K562 (cell line): ENCODE results near the gene RSPH10B. TPM values are rescaled to one million over a fixed set of nuclear protein-coding genes. Genes with fewer than 3 reads are reported as not detected.

ENCODE experiments used
- ATAC-seq: fragments of 200-7000 bp; cut with Tn5 transposase; 3 replicates; pipeline ENCODE4 v1.9.1; 2020; ENCODE audit warnings: moderate library complexity
- BruUV-seq: library from RNA; stranded (reverse); fragments of 400-500 nt; replicated peaks from 2 replicates; lab custom pipeline; 2021; lab: Mats Ljungman, UMichigan
- CTCF ChIA-PET: fragments of 300-600 bp; formaldehyde crosslinking; extraction: SDS; loops from one replicate; lab custom pipeline; 2021; ENCODE audit warnings: low intra/inter-chr PET ratio; lab: Yijun Ruan, JAX
- POLR2A ChIA-PET: fragments of 300-600, 350-650 bp; sonication (Branson Sonifier 250); formaldehyde crosslinking; extraction: SDS; loops from one replicate; lab custom pipeline; 2021; ENCODE audit warnings: antibody characterized with exemption, inconsistent platforms; lab: Yijun Ruan, JAX
- DNase-seq, 4 experiments: peaks; one replicate each; pipeline versions ENCODE4 v3.0.0 to v3.0.0-alpha.2; 2011 to 2018; ENCODE audit warnings: low spot score in 3 of 4, mixed read lengths in 3 of 4; ENCODE audit errors: extremely low read depth in 1 of 4
- FAIRE-seq: peaks from 2 replicates; lab custom pipeline; 2011; peaks lifted over from hg19 to GRCh38; lab: Jason Lieb, UNC
- H2AFZ ChIP-seq: 2 replicates; pipeline ENCODE4 v1.6.0; 2011; ENCODE audit warnings: low read depth, low read length, control low read depth, inconsistent platforms
- H3K27ac ChIP-seq: fragments of 200-600 bp; 3 replicates; pipeline ENCODE4 v1.8.0; 2011; ENCODE audit warnings: low read depth, mild to moderate bottlenecking, control low read depth, inconsistent platforms, low read length, moderate library complexity, mixed read lengths; ENCODE audit errors: extremely low read depth
- H3K27me3 ChIP-seq, 2 experiments: fragments of 300-600 bp in 1 of 2; 2 replicates in 1 of 2; 3 replicates in 1 of 2; pipeline versions ENCODE4 v1.6.0 to v1.8.0; 2011; ENCODE audit warnings: inconsistent platforms in 2 of 2, low read length in 2 of 2, mild to moderate bottlenecking in 1 of 2, mixed read lengths in 1 of 2, moderate library complexity in 1 of 2; ENCODE audit not compliant: control insufficient read depth in 2 of 2, insufficient read depth in 2 of 2
- H3K36me3 ChIP-seq: fragments of 300-600 bp; 3 replicates; pipeline ENCODE4 v1.8.0; 2011; ENCODE audit warnings: mild to moderate bottlenecking, low read length, inconsistent platforms; ENCODE audit not compliant: control insufficient read depth, insufficient read depth
- H3K4me1 ChIP-seq, 2 experiments: fragments of 200-600 bp in 1 of 2; replicated peaks in 1 of 2; 2 replicates in 1 of 2; 3 replicates in 1 of 2; pipeline versions ENCODE4 v1.5.1 to v1.8.0; 2011; ENCODE audit warnings: inconsistent platforms in 2 of 2, low read length in 2 of 2, mild to moderate bottlenecking in 1 of 2, mixed read lengths in 1 of 2, moderate library complexity in 1 of 2; ENCODE audit not compliant: control insufficient read depth in 2 of 2, insufficient read depth in 2 of 2
- H3K4me2 ChIP-seq: 2 replicates; pipeline ENCODE4 v1.6.1; 2011; ENCODE audit warnings: low read length, control low read depth, inconsistent platforms, mixed read lengths; ENCODE audit not compliant: insufficient read depth
- H3K4me3 ChIP-seq: fragments of 200-600 bp; sonication (generic), shearing (Covaris generic); 2 replicates; pipeline ENCODE4 v1.5.1; 2016; ENCODE audit warnings: control low read depth, inconsistent platforms
- H3K79me2 ChIP-seq: fragments of 200-600 bp; 3 replicates; pipeline ENCODE4 v1.8.0; 2011; ENCODE audit warnings: low read length, inconsistent platforms; ENCODE audit not compliant: control insufficient read depth, insufficient read depth
- H3K9ac ChIP-seq, 2 experiments: 2 replicates each; pipeline versions ENCODE4 v1.6.0 to v1.6.1; 2011; ENCODE audit warnings: low read depth in 2 of 2, low read length in 2 of 2, control low read depth in 1 of 2, inconsistent platforms in 1 of 2, mild to moderate bottlenecking in 1 of 2, mixed read lengths in 1 of 2; ENCODE audit not compliant: insufficient read depth in 1 of 2
- H3K9me1 ChIP-seq: one replicate; pipeline ENCODE4 v1.6.0; 2011; ENCODE audit warnings: inconsistent platforms, mild to moderate bottlenecking, low read length, moderate library complexity; ENCODE audit not compliant: control insufficient read depth, insufficient read depth
- H3K9me3 ChIP-seq: replicated peaks from 2 replicates; pipeline ENCODE4 v1.5.1; 2011; ENCODE audit warnings: low read depth, low read length, inconsistent platforms; ENCODE audit not compliant: control insufficient read depth, insufficient read depth
- H4K20me1 ChIP-seq: replicated peaks from 2 replicates; pipeline ENCODE4 v1.6.1; 2011; ENCODE audit warnings: low read length, inconsistent platforms, mixed read lengths; ENCODE audit not compliant: control insufficient read depth, insufficient read depth
- EZH2 ChIP-seq: IDR thresholded peaks from 2 replicates; pipeline ENCODE4 v1.6.1; 2012; ENCODE audit warnings: low read depth, mild to moderate bottlenecking, inconsistent platforms, low read length, borderline replicate concordance
- HOXB6 ChIP-seq: fragments of 250-450 bp; sonication (Bioruptor Pico); IDR thresholded peaks from 2 replicates; pipeline ENCODE4 v1.5.1; 2022; ENCODE audit warnings: mild to moderate bottlenecking, borderline replicate concordance
- POLR2AphosphoS2 ChIP-seq: IDR thresholded peaks from 2 replicates; pipeline ENCODE4 v1.6.1; 2012; ENCODE audit warnings: low read length, improper control_type of control experiment
- RBBP5 ChIP-seq: fragments of 200-600 bp; sonication (generic); IDR thresholded peaks from 2 replicates; pipeline ENCODE4 v1.6.1; 2012; ENCODE audit warnings: borderline replicate concordance, mild to moderate bottlenecking, low read length, control low read depth, inconsistent platforms; ENCODE audit not compliant: insufficient read depth, poor library complexity, severe bottlenecking
- RUNX1 ChIP-seq: sonication (generic); IDR thresholded peaks from 2 replicates; pipeline ENCODE4 v1.6.1; 2016; ENCODE audit warnings: antibody characterized with exemption, low read depth
- SMARCA5 ChIP-seq: fragments of 450-650 bp; IDR thresholded peaks from 2 replicates; pipeline ENCODE4 v1.6.1; 2016
- TFAM ChIP-seq: fragments of 250-450 bp; sonication (Bioruptor Pico); conservative IDR thresholded peaks from 2 replicates; pipeline ENCODE4 v1.5.0; 2021; ENCODE audit warnings: mild to moderate bottlenecking, moderate library complexity
- TOE1 ChIP-seq, 2 experiments: fragments of 450-650 bp in 1 of 2; sonication (generic) in 1 of 2; formaldehyde crosslinking in 1 of 2; IDR thresholded peaks; 2 replicates each; pipeline versions ENCODE4 v1.7.1 to v1.8.0; 2016 to 2022; ENCODE audit warnings: borderline replicate concordance in 2 of 2, mild to moderate bottlenecking in 2 of 2, antibody characterized with exemption in 1 of 2, inconsistent platforms in 1 of 2, low read depth in 1 of 2, missing genetic modification reagents in 1 of 2, moderate library complexity in 1 of 2
- ZNF224 ChIP-seq: sonication (generic); formaldehyde crosslinking; IDR thresholded peaks from 2 replicates; pipeline ENCODE4 v1.8.0; 2022; ENCODE audit warnings: mild to moderate bottlenecking, missing genetic modification reagents
- ZNF282 ChIP-seq: sonication (generic); formaldehyde crosslinking; IDR thresholded peaks from 2 replicates; pipeline ENCODE4 v1.8.1; 2023; ENCODE audit warnings: missing genetic modification reagents
- ZNF584 ChIP-seq: fragments of 200-800 bp; sonication (Bioruptor generic); IDR thresholded peaks from 2 replicates; pipeline ENCODE4 v1.6.1; 2016; ENCODE audit warnings: low read depth, mild to moderate bottlenecking, missing genetic modification characterization, missing compliant biosample characterization
- ZNF586 ChIP-seq: fragments of 450-650 bp; formaldehyde crosslinking; conservative IDR thresholded peaks from 2 replicates; pipeline ENCODE4 v1.4.0; 2020; ENCODE audit warnings: mild to moderate bottlenecking, moderate library complexity
- WGBS: fragments of 100-300 bp; shearing (Covaris generic); methylation state at CpG from one replicate; pipeline ENCODE4 v1.1.6; 2016; ENCODE audit warnings: low coverage, mixed read lengths; ENCODE audit not compliant: insufficient coverage; ENCODE audit errors: missing lambda C conversion rate; 5-methylcytosine and 5-hydroxymethylcytosine counted together
- in situ Hi-C: fragments of 300-500 bp; cut with MboI; formaldehyde crosslinking; loops from 4 replicates; pipeline ENCODE4 v1.15.0; 2018; ENCODE audit warnings: inconsistent platforms, mixed read lengths
- intact Hi-C: fragments of 100-400 bp; cut with micrococcal nuclease; formaldehyde crosslinking; loops from 2 replicates; pipeline ENCODE4 v1.14.2; 2022
- polyA plus RNA-seq, 8 experiments: library from polyadenylated mRNA; depleted of rRNA in 4 of 8; stranded (reverse) in 5 of 8; unstranded in 3 of 8; fragments of >200 nt; fragmentation: Nextera tagmentation in 2 of 8; fragmentation: Illumina TruSeq in 1 of 8; extraction: Ambion mirVana in 2 of 8; extraction: Trizol in 1 of 8; gene quantifications; 2 replicates each; pipeline versions ENCODE4 v1.2.1 to v1.2.3, GENCODE V29; 2011 to 2014; ENCODE audit warnings: inconsistent platforms in 1 of 8, missing spikeins in 1 of 8
- total RNA-seq, 7 experiments: library from RNA; depleted of rRNA in 6 of 7; stranded (reverse); fragments of >200 nt in 6 of 7; fragmentation: Illumina TruSeq in 2 of 7; extraction: Trizol in 2 of 7; gene quantifications; 2 replicates each; pipeline versions ENCODE4 v1.2.1 to v1.2.3, GENCODE V29; 2011 to 2021; ENCODE audit warnings: low replicate concordance in 1 of 7
- TF ChIP-seq, protein P1 (sequence below): fragments of 150-350 bp; conservative IDR thresholded peaks from 2 replicates; pipeline ENCODE4 v1.6.1; 2014; ENCODE audit warnings: low read length
- TF ChIP-seq, protein P2 (sequence below): sonication (generic); formaldehyde crosslinking; IDR thresholded peaks from 2 replicates; pipeline ENCODE4 v1.8.1; 2023; ENCODE audit warnings: missing genetic modification reagents, mild to moderate bottlenecking, borderline replicate concordance

Gene RSPH10B
- total and polyA plus RNA-seq, 9 of the 15 experiments (the other 6 are each of a cell fraction or from before 2014, with no cell fraction given): 0.01 to 0.09 TPM; not detected in 7

DNA sequence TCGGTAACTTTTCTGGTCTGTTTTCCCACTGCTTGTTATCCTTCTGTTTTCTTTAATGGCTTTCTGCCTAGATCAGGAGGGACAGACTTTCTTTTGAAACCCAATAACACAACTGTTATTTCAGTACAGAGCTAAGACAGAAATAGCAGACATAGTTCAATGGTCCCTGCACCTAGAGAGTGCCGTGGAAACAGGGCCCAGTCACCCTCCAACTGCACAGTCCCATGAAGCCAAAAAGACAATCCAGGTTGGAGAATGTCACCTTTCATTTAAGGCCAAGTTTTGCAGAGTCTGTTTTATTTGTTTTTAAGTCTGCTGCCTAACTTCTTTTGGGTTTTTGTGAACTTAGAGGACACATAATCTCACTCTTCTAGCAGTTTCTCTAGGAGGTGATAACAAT lies 41.1 kb upstream of the RSPH10B start:
- no peaks in the 10 kb centered on the region for H3K9me3 ChIP-seq
- no peak overlapping the region for H3K27ac ChIP-seq
- ChIA-PET CTCF (no interaction called here), POLR2A (interaction anchor here (1.4 kb wide), 1 partner anchor 9 kb away, joined by 6 read pairs; no protein-coding TSS in a partner anchor)
- intact Hi-C loops: no loop called here
- H3K4me3 ChIP-seq: no peak overlapping the region
- no TSS peak for BruUV-seq
- no peaks in the 10 kb centered on the region for H3K27me3 ChIP-seq
- no peak for ATAC-seq
- FAIRE-seq: no peak
- no peak overlapping the region for H3K4me2 ChIP-seq
- peaks cover 56% of the 10 kb centered on the region for H3K79me2 ChIP-seq
- WGBS: 84% methylated on average over 2 of the region's 2 CpGs
- no peaks in the 10 kb centered on the region for H3K9me1 ChIP-seq
- no peaks in the 10 kb centered on the region for H4K20me1 ChIP-seq
- peak overlapping the region in 1 of 2 experiments; percentile 75; a peak in 1 of 4 replicates for H3K9ac ChIP-seq
- peaks cover 51% of the 10 kb centered on the region for H3K36me3 ChIP-seq
- in situ Hi-C loops: no loop called here
- peaks cover 17 to 23% of the 10 kb centered on the region in 2 experiments; a peak in 4 of 5 replicates for H3K4me1 ChIP-seq
- H2AFZ ChIP-seq: no peak overlapping the region
- no peak for TF ChIP-seq POLR2AphosphoS2
- TF ChIP-seq ZNF586 (CRISPR knock-in tag): no peak
- no peak for TF ChIP-seq HOXB6
- no peak for TF ChIP-seq RBBP5
- TF ChIP-seq TFAM (CRISPR knock-in tag): no peak
- TF ChIP-seq ZNF224 (CRISPR knock-in tag): no peak
- TF ChIP-seq, protein P1, sequence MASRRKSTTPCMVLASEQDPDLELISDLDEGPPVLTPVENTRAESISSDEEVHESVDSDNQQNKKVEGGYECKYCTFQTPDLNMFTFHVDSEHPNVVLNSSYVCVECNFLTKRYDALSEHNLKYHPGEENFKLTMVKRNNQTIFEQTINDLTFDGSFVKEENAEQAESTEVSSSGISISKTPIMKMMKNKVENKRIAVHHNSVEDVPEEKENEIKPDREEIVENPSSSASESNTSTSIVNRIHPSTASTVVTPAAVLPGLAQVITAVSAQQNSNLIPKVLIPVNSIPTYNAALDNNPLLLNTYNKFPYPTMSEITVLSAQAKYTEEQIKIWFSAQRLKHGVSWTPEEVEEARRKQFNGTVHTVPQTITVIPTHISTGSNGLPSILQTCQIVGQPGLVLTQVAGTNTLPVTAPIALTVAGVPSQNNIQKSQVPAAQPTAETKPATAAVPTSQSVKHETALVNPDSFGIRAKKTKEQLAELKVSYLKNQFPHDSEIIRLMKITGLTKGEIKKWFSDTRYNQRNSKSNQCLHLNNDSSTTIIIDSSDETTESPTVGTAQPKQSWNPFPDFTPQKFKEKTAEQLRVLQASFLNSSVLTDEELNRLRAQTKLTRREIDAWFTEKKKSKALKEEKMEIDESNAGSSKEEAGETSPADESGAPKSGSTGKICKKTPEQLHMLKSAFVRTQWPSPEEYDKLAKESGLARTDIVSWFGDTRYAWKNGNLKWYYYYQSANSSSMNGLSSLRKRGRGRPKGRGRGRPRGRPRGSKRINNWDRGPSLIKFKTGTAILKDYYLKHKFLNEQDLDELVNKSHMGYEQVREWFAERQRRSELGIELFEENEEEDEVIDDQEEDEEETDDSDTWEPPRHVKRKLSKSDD: no peak
- TF ChIP-seq, protein P2, sequence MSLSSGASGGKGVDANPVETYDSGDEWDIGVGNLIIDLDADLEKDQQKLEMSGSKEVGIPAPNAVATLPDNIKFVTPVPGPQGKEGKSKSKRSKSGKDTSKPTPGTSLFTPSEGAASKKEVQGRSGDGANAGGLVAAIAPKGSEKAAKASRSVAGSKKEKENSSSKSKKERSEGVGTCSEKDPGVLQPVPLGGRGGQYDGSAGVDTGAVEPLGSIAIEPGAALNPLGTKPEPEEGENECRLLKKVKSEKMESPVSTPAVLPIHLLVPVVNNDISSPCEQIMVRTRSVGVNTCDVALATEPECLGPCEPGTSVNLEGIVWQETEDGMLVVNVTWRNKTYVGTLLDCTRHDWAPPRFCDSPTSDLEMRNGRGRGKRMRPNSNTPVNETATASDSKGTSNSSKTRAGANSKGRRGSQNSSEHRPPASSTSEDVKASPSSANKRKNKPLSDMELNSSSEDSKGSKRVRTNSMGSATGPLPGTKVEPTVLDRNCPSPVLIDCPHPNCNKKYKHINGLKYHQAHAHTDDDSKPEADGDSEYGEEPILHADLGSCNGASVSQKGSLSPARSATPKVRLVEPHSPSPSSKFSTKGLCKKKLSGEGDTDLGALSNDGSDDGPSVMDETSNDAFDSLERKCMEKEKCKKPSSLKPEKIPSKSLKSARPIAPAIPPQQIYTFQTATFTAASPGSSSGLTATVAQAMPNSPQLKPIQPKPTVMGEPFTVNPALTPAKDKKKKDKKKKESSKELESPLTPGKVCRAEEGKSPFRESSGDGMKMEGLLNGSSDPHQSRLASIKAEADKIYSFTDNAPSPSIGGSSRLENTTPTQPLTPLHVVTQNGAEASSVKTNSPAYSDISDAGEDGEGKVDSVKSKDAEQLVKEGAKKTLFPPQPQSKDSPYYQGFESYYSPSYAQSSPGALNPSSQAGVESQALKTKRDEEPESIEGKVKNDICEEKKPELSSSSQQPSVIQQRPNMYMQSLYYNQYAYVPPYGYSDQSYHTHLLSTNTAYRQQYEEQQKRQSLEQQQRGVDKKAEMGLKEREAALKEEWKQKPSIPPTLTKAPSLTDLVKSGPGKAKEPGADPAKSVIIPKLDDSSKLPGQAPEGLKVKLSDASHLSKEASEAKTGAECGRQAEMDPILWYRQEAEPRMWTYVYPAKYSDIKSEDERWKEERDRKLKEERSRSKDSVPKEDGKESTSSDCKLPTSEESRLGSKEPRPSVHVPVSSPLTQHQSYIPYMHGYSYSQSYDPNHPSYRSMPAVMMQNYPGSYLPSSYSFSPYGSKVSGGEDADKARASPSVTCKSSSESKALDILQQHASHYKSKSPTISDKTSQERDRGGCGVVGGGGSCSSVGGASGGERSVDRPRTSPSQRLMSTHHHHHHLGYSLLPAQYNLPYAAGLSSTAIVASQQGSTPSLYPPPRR: no peak
- no peak for TF ChIP-seq ZNF282 (CRISPR knock-in tag)
- TF ChIP-seq RUNX1: no peak
- TF ChIP-seq SMARCA5: no peak
- TF ChIP-seq ZNF584 (CRISPR knock-in tag): no peak
- no peak for TF ChIP-seq TOE1 (IDR thresholded peaks at IDR 0.05; ENCODE audit: borderline replicate concordance)
- TF ChIP-seq TOE1 (CRISPR knock-in tag; IDR thresholded peaks at IDR 0.05; ENCODE audit: borderline replicate concordance, low read depth): no peak
- no peak for TF ChIP-seq EZH2
- DNase-seq: no peak
